Measurements from ENCODE around the gene ARHGAP24. TPM values are rescaled to one million over a fixed set of nuclear protein-coding genes. Genes with fewer than 3 reads are reported as not detected.
"Not testable (repeated sequence)": the region's sequence is repeated elsewhere in the genome, so short reads cannot be mapped to it uniquely, and the experiment has no call there.

Gene ARHGAP24
- total RNA-seq, 1 donor from 2014 or later = 15.0 TPM

DNA sequence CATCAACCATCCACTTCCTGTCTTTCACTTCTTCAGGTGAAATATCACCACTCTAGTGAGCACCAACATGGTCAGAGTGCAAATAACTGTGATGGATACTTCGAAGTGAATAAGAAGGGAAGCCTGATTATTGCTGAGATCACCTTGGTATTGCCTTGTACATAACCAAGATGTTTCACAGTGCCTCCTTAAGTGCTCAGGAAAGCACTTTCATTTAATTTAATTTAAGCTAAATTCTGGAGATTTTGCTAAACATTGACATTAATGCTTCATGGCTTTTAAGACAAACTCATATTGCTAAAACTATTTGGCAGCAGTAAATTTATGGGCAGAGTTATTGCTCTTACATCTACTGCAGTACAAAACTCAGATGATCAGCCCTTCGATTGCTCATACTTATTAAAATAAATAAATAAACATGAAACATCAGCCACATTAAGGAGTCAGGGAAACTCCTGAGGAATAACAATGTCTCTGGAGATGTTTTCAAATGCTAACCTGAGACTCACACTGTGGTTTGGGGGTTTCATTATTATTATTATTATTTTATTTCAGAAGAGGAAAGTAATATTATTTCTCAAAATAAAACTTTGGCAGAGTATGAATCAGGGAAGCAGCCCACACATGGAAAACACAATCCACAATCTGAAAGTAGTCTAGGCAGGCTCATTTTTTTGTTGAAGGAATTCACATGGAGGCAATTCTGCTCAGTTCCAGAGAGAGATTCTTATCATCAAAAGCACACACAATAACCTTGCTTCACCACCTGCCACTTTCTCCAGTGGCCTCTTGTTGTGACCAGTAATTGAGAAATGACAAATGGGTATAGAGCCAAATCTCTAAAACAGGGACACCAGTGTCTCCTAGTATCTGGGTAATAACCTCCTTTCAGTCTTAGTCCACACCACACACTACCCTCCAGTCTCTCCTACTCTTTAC, 540.7 kb downstream of the ARHGAP24 start:
- H3K36me3 Mint-ChIP-seq = no peaks in the 10 kb centered on the region
- H3K4me1 Mint-ChIP-seq = peaks cover 23% of the 10 kb centered on the region
- H3K4me3 Mint-ChIP-seq = no peak overlapping the region
- DNase-seq (ENCODE audit: low spot score in 2 of 2, unreplicated experiment in 2 of 2) = no peak
- H3K27ac Mint-ChIP-seq = no peak overlapping the region
- TF ChIP-seq CTCF (IDR thresholded peaks at IDR 0.05; ENCODE audit: unreplicated experiment) = no peak
- no peaks in the 10 kb centered on the region for H3K27me3 Mint-ChIP-seq (ENCODE audit: low read depth)
- H3K9me3 Mint-ChIP-seq = no peaks in the 10 kb centered on the region

- Mint-ChIP-seq H3K27me3 (ENCODE audit: low read depth) (no peaks in the 10 kb centered on the region), H3K36me3 (peaks cover 2% of the 10 kb centered on the region), H3K4me3 (no peak overlapping the region), H3K4me1 (peaks cover 10% of the 10 kb centered on the region), H3K9me3 (peaks cover 4% of the 10 kb centered on the region), H3K27ac (no peak overlapping the region)
- TF ChIP-seq CTCF (IDR thresholded peaks at IDR 0.05; ENCODE audit: unreplicated experiment) = no peak
- no peak for DNase-seq (ENCODE audit: low spot score in 2 of 2, unreplicated experiment in 2 of 2)
These were observed 544.4 kb downstream of the ARHGAP24 start for GRCh38 chr4:86019362-86019761.

- Mint-ChIP-seq H3K36me3 (peaks cover 2% of the 10 kb centered on the region), H3K27me3 (ENCODE audit: low read depth) (no peaks in the 10 kb centered on the region), H3K4me3 (no peak overlapping the region), H3K9me3 (peaks cover 4% of the 10 kb centered on the region), H3K27ac (no peak overlapping the region), H3K4me1 (peaks cover 5% of the 10 kb centered on the region)
- TF ChIP-seq CTCF (IDR thresholded peaks at IDR 0.05; ENCODE audit: unreplicated experiment) = no peak
- no peak for DNase-seq (ENCODE audit: low spot score in 2 of 2, unreplicated experiment in 2 of 2)
These were observed 545.0 kb downstream of the ARHGAP24 start for GRCh38 chr4:86019906-86020305.

GRCh38 chr4:86021671-86022070, 546.7 kb downstream of the ARHGAP24 start:
- not testable (repeated sequence) for H3K36me3 Mint-ChIP-seq, H3K4me3 Mint-ChIP-seq

GRCh38 chr4:86026720-86027119, 551.8 kb downstream of the ARHGAP24 start:
- Mint-ChIP-seq H3K9me3 (peaks cover 4% of the 10 kb centered on the region), H3K36me3 (peaks cover 2% of the 10 kb centered on the region), H3K4me1 (no peaks in the 10 kb centered on the region), H3K4me3 (no peak overlapping the region), H3K27me3 (ENCODE audit: low read depth) (no peaks in the 10 kb centered on the region), H3K27ac (no peak overlapping the region)
- no peak for DNase-seq (ENCODE audit: low spot score in 2 of 2, unreplicated experiment in 2 of 2)
- TF ChIP-seq CTCF (IDR thresholded peaks at IDR 0.05; ENCODE audit: unreplicated experiment) = no peak

More at GRCh38 chr4:86021671-86022070, 546.7 kb downstream of the ARHGAP24 start:
- not testable (repeated sequence) for H3K4me1 Mint-ChIP-seq; H3K27me3 Mint-ChIP-seq (ENCODE audit: low read depth); H3K9me3 Mint-ChIP-seq; H3K27ac Mint-ChIP-seq; DNase-seq (ENCODE audit: low spot score in 2 of 2, unreplicated experiment in 2 of 2)

- DNase-seq (ENCODE audit: low spot score in 2 of 2, unreplicated experiment in 2 of 2) = no peak
- Mint-ChIP-seq H3K27me3 (ENCODE audit: low read depth) (no peaks in the 10 kb centered on the region), H3K36me3 (no peaks in the 10 kb centered on the region), H3K27ac (no peak overlapping the region), H3K4me3 (no peak overlapping the region), H3K4me1 (peaks cover 23% of the 10 kb centered on the region), H3K9me3 (no peaks in the 10 kb centered on the region)
- no peak for TF ChIP-seq CTCF (IDR thresholded peaks at IDR 0.05; ENCODE audit: unreplicated experiment)
These were observed 557.0 kb downstream of the ARHGAP24 start for GRCh38 chr4:86031927-86032326.

All from mesothelial cell of epicardium (in vitro differentiated cells).